NB4 (cell line): ENCODE data around the gene ARHGAP4.

Experiments
- CTCF ChIP-seq: IDR thresholded peaks from one replicate; pipeline ENCODE4 v1.5.1; 2012; ENCODE audit warnings: low read depth, low read length
- MAX ChIP-seq: IDR thresholded peaks from 2 replicates; pipeline ENCODE4 v1.6.1; 2011; ENCODE audit warnings: low read depth, low read length
- MYC ChIP-seq: IDR thresholded peaks from 2 replicates; pipeline ENCODE4 v1.6.1; 2011; ENCODE audit warnings: low read depth, low read length
- POLR2A ChIP-seq: IDR thresholded peaks from 2 replicates; pipeline ENCODE4 v1.6.1; 2011; ENCODE audit warnings: mild to moderate bottlenecking; ENCODE audit not compliant: insufficient read length; ENCODE audit errors: extremely low read depth

- TF ChIP-seq CTCF (no peak), POLR2A (no peak), MAX (no peak), MYC (no peak)
Measured at GRCh38 chrX:153948002-153948466, 22.0 kb upstream of the ARHGAP4 start.
